ENCODE data around the gene RNF181. TPM values are rescaled to one million over a fixed set of nuclear protein-coding genes. Genes with fewer than 3 reads are reported as not detected.

The RNF181 gene
- polyA plus RNA-seq, 1 donor (not counting 4 experiments of a cell fraction or from before 2014, with no cell fraction given), result 264 TPM

DNA sequence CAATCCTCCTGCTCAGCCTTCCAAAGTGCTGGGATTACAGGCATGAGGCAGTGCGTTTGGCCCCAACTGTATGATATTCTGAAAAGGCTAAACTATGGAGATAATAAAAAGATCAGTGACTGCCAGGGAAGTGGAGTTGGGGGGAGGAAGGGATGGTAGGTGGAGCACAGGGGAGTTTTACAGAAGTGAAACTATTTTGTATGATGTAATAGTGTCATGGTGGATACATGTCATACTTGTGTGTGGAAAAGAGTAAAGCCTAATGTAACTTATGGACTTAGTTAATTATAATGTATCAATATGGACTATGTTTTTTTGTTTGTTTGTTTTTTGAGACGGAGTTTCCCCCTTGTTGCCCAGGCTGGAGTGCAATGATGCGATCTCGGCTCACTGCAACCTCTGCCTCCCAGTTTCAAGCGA is 31.4 kb upstream of the RNF181 start:
- no peak for FAIRE-seq
- H3K9ac ChIP-seq (ENCODE audit: control insufficient read depth, extremely low read depth, insufficient read depth, low read length), result no peak overlapping the region
- H3K4me1 ChIP-seq (ENCODE audit: control insufficient read depth, extremely low read depth, insufficient read depth, low read length), result peaks cover 5% of the 10 kb centered on the region

DNA sequence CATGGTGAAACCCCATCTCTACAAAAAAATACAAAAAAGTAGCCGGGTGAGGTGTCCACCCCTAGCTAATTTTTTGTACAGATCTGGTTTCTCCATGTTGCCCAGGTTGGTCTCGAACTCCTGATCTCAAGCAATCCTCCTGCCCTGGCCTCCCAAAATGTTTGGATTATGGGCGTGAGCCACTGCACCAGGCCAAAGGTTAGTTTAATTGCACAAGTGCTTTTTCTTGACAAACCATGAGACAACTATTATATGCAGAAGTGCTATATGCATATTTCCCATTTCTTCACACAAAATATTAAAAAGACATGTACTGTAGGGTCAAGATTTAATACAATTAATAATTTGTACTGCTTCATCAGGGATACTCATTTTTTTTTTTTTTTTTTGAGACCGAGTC is 29.3 kb upstream of the RNF181 start:
- Histone ChIP-seq H3K4me2 (ENCODE audit: control insufficient read depth, extremely low read depth, insufficient read depth, low read depth, low read length) (no peak overlapping the region), H3K9me1 (ENCODE audit: control insufficient read depth, extremely low read depth, insufficient read depth, low read length) (no peaks in the 10 kb centered on the region), H3K4me3 (ENCODE audit: control insufficient read depth in 2 of 3, extremely low read depth in 1 of 3, insufficient read depth in 2 of 3, low read depth in 1 of 3, low read length in 3 of 3) (no peak overlapping the region), H2AFZ (ENCODE audit: control insufficient read depth, low read length) (no peak overlapping the region), H3K79me2 (ENCODE audit: control insufficient read depth, insufficient read depth, low read length) (peaks cover under 1% of the 10 kb centered on the region), H3K9ac (ENCODE audit: control insufficient read depth, extremely low read depth, insufficient read depth, low read length) (no peak overlapping the region), H3K9me3 (ENCODE audit: control insufficient read depth, low read depth, low read length) (no peaks in the 10 kb centered on the region), H4K20me1 (ENCODE audit: control insufficient read depth, extremely low read depth, insufficient read depth, low read length) (no peaks in the 10 kb centered on the region), H3K36me3 (ENCODE audit: control insufficient read depth in 2 of 2, extremely low read depth in 1 of 2, insufficient read depth in 2 of 2, low read length in 2 of 2) (no peaks in the 10 kb centered on the region), H3K27ac (ENCODE audit: control insufficient read depth, insufficient read depth, low read length) (no peak overlapping the region), H3K27me3 (ENCODE audit: control insufficient read depth, extremely low read depth, insufficient read depth, low read length) (no peaks in the 10 kb centered on the region), H3K4me1 (ENCODE audit: control insufficient read depth, extremely low read depth, insufficient read depth, low read length) (no peaks in the 10 kb centered on the region)
- TF ChIP-seq, protein P1, sequence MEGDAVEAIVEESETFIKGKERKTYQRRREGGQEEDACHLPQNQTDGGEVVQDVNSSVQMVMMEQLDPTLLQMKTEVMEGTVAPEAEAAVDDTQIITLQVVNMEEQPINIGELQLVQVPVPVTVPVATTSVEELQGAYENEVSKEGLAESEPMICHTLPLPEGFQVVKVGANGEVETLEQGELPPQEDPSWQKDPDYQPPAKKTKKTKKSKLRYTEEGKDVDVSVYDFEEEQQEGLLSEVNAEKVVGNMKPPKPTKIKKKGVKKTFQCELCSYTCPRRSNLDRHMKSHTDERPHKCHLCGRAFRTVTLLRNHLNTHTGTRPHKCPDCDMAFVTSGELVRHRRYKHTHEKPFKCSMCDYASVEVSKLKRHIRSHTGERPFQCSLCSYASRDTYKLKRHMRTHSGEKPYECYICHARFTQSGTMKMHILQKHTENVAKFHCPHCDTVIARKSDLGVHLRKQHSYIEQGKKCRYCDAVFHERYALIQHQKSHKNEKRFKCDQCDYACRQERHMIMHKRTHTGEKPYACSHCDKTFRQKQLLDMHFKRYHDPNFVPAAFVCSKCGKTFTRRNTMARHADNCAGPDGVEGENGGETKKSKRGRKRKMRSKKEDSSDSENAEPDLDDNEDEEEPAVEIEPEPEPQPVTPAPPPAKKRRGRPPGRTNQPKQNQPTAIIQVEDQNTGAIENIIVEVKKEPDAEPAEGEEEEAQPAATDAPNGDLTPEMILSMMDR (optimal IDR thresholded peaks at IDR 0.05 in 1 of 3, IDR thresholded peaks at IDR 0.05 in 1 of 3, conservative IDR thresholded peaks at IDR 0.05 in 1 of 3; ENCODE audit: extremely low read depth in 1 of 3, insufficient read depth in 2 of 3, low read length in 3 of 3), result no peak
- no peak for TF ChIP-seq EZH2 (IDR thresholded peaks at IDR 0.05; ENCODE audit: low read length)
- FAIRE-seq, result no peak
- dilution Hi-C loops (cut with MboI; ENCODE audit: extremely low pct_ligation_motif_present, low sequenced_read_pairs), result no loop called here
- no peak for DNase-seq (ENCODE audit: low read depth, low spot score)

More for the DNA sequence above, 31.4 kb upstream of the RNF181 start:
- no peak overlapping the region for H3K4me3 ChIP-seq (ENCODE audit: control insufficient read depth in 2 of 3, extremely low read depth in 1 of 3, insufficient read depth in 2 of 3, low read depth in 1 of 3, low read length in 3 of 3)
- no peak overlapping the region for H2AFZ ChIP-seq (ENCODE audit: control insufficient read depth, low read length)
- no peaks in the 10 kb centered on the region for H4K20me1 ChIP-seq (ENCODE audit: control insufficient read depth, extremely low read depth, insufficient read depth, low read length)
- H3K4me2 ChIP-seq (ENCODE audit: control insufficient read depth, extremely low read depth, insufficient read depth, low read depth, low read length), result no peak overlapping the region
- no peak overlapping the region for H3K27ac ChIP-seq (ENCODE audit: control insufficient read depth, insufficient read depth, low read length)
- TF ChIP-seq, protein P1 (optimal IDR thresholded peaks at IDR 0.05 in 1 of 3, IDR thresholded peaks at IDR 0.05 in 1 of 3, conservative IDR thresholded peaks at IDR 0.05 in 1 of 3; ENCODE audit: extremely low read depth in 1 of 3, insufficient read depth in 2 of 3, low read length in 3 of 3), result no peak
- TF ChIP-seq EZH2 (IDR thresholded peaks at IDR 0.05; ENCODE audit: low read length), result no peak
- dilution Hi-C loops (cut with MboI; ENCODE audit: extremely low pct_ligation_motif_present, low sequenced_read_pairs), result no loop called here
- H3K79me2 ChIP-seq (ENCODE audit: control insufficient read depth, insufficient read depth, low read length), result peaks cover 17% of the 10 kb centered on the region
- H3K27me3 ChIP-seq (ENCODE audit: control insufficient read depth, extremely low read depth, insufficient read depth, low read length), result no peaks in the 10 kb centered on the region
- H3K9me1 ChIP-seq (ENCODE audit: control insufficient read depth, extremely low read depth, insufficient read depth, low read length), result no peaks in the 10 kb centered on the region
- H3K9me3 ChIP-seq (ENCODE audit: control insufficient read depth, low read depth, low read length), result no peaks in the 10 kb centered on the region
- no peak for DNase-seq (ENCODE audit: low read depth, low spot score)
- peaks cover 0 to under 1% of the 10 kb centered on the region in 2 experiments for H3K36me3 ChIP-seq (ENCODE audit: control insufficient read depth in 2 of 2, extremely low read depth in 1 of 2, insufficient read depth in 2 of 2, low read length in 2 of 2)
